ENCODE data around the gene CLP1. TPM values are rescaled to one million over a fixed set of nuclear protein-coding genes. Genes with fewer than 3 reads are reported as not detected.

The CLP1 gene
- polyA plus RNA-seq, 1 of the 3 experiments (the other 2 are of a cell fraction), result 18.1 TPM

DNA sequence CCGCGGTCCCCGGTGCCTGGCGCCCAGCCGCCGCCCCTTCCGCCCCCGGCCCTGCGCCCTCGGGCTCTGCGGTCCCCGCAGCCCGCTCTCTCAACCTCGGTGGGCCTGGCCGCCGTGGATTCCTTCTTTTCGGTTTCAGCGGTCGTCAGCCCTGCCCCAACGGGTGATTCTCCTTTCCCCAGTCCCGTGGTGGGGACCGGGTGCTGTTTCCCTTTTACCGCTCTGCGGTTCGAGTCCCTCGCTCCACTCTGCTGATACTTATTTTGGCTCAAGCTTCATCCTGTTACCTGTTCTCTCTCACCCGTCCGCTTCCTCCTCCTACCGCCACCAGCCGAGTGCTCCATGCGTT, 10.8 kb downstream of the CLP1 start:
- Histone ChIP-seq H3K4me3 (ENCODE audit: low read depth in 2 of 2, low read length in 1 of 2) (peak overlapping the region; percentile 78 to 85), H3K27me3 (ENCODE audit: insufficient read depth) (no peaks in the 10 kb centered on the region), H3K9me3 (no peaks in the 10 kb centered on the region), H3K9ac (peak overlapping the region; percentile 87), H3K27ac (ENCODE audit: low read depth in 2 of 2, low read length in 1 of 2) (peak overlapping the region; percentile 93 to 97), H3K9me2 (no peaks in the 10 kb centered on the region), H3K79me2 (ENCODE audit: insufficient read depth) (peaks cover 55% of the 10 kb centered on the region), H3K4me1 (ENCODE audit: control insufficient read depth in 1 of 2, insufficient read depth in 2 of 2, low read depth in 1 of 2, low read length in 1 of 2) (peaks cover 9 to 12% of the 10 kb centered on the region in 2 experiments; a peak in 3 of 4 replicates), H3F3A (replicated peaks; ENCODE audit: insufficient read depth) (no peaks in the 10 kb centered on the region), H2AFZ (ENCODE audit: low read depth) (peak overlapping the region; percentile 20; the same call in 1 of the 2 replicates), H3K4me2 (peak overlapping the region; percentile 86), H3K36me3 (replicated peaks in 1 of 2; ENCODE audit: control insufficient read depth in 1 of 2, insufficient read depth in 2 of 2, low read length in 1 of 2) (peaks cover 16 to 21% of the 10 kb centered on the region in 2 experiments), H4K20me1 (ENCODE audit: insufficient read depth) (no peaks in the 10 kb centered on the region)
- DNase-seq, result no peak
- ChIA-PET CTCF (interaction anchor here (0.7 to 1.3 kb wide), 4 partner anchors 11 to 210 kb away, joined by 3 to 5 read pairs (median 4); no protein-coding TSS in a partner anchor), POLR2A (no interaction called here)
- TF ChIP-seq, protein P1, sequence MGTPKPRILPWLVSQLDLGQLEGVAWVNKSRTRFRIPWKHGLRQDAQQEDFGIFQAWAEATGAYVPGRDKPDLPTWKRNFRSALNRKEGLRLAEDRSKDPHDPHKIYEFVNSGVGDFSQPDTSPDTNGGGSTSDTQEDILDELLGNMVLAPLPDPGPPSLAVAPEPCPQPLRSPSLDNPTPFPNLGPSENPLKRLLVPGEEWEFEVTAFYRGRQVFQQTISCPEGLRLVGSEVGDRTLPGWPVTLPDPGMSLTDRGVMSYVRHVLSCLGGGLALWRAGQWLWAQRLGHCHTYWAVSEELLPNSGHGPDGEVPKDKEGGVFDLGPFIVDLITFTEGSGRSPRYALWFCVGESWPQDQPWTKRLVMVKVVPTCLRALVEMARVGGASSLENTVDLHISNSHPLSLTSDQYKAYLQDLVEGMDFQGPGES (IDR thresholded peaks at IDR 0.05; ENCODE audit: low read depth, low read length), result no peak
- TF ChIP-seq SIN3A (IDR thresholded peaks at IDR 0.05; ENCODE audit: borderline replicate concordance, low read depth, low read length), result no peak
- no peak for TF ChIP-seq POLR2AphosphoS5 (IDR thresholded peaks at IDR 0.05; ENCODE audit: low read depth, low read length)
- no peak for TF ChIP-seq RAD21 (IDR thresholded peaks at IDR 0.05; ENCODE audit: low read length)
- WGBS (ENCODE audit: low lambda C conversion rate), result under 1% methylated on average over 21 of the region's 31 CpGs

DNA sequence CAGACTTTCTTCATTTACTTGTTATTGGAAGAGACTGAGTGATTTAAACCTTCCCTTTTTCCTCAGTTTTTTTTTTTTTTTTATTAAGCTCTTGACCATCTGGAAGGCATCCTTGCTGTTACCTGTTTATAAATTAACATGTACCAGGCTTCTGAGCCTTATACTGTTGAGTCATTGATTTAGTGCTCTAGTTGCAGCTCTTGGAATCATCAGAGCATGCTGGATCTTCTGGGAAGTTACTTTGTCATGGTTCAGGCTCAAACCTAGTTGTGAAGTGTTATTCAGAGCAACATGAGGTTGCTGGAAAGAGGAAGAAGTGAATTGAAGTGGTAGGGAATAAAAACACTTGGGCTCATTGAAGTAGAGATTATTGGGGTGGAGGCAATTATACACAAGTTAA, 16.7 kb downstream of the CLP1 start:
- Histone ChIP-seq H4K20me1 (ENCODE audit: insufficient read depth) (peaks cover 16% of the 10 kb centered on the region; the same call in 1 of the 2 replicates), H3K27me3 (ENCODE audit: insufficient read depth) (no peaks in the 10 kb centered on the region), H3F3A (replicated peaks; ENCODE audit: insufficient read depth) (peaks cover 2% of the 10 kb centered on the region), H3K36me3 (replicated peaks in 1 of 2; ENCODE audit: control insufficient read depth in 1 of 2, insufficient read depth in 2 of 2, low read length in 1 of 2) (peaks cover 38 to 52% of the 10 kb centered on the region in 2 experiments), H3K9me3 (no peaks in the 10 kb centered on the region), H2AFZ (ENCODE audit: low read depth) (no peak overlapping the region), H3K4me1 (ENCODE audit: control insufficient read depth in 1 of 2, insufficient read depth in 2 of 2, low read depth in 1 of 2, low read length in 1 of 2) (peaks cover 3 to 4% of the 10 kb centered on the region in 2 experiments; a peak in 3 of 4 replicates), H3K4me3 (ENCODE audit: low read depth in 2 of 2, low read length in 1 of 2) (no peak overlapping the region), H3K27ac (ENCODE audit: low read depth in 2 of 2, low read length in 1 of 2) (no peak overlapping the region), H3K9me2 (no peaks in the 10 kb centered on the region), H3K79me2 (ENCODE audit: insufficient read depth) (peaks cover 98% of the 10 kb centered on the region), H3K9ac (no peak overlapping the region), H3K4me2 (no peak overlapping the region)
- no peak for DNase-seq
- CTCF ChIA-PET, result no interaction called here
- POLR2A ChIA-PET, result no interaction called here
- TF ChIP-seq RFX5 (IDR thresholded peaks at IDR 0.05; ENCODE audit: low read length) (no peak), GATA2 (CRISPR knock-in tag; IDR thresholded peaks at IDR 0.05) (no peak), MXI1 (IDR thresholded peaks at IDR 0.05; ENCODE audit: low read depth, low read length) (no peak), TEAD4 (IDR thresholded peaks at IDR 0.05; ENCODE audit: borderline replicate concordance, insufficient read depth) (no peak), SMC3 (IDR thresholded peaks at IDR 0.05; ENCODE audit: low read depth, low read length) (no peak), YY1 (IDR thresholded peaks at IDR 0.05; ENCODE audit: low read depth) (no peak), SIN3A (IDR thresholded peaks at IDR 0.05; ENCODE audit: borderline replicate concordance, low read depth, low read length) (no peak), TCF12 (IDR thresholded peaks at IDR 0.05) (no peak), GABPA (IDR thresholded peaks at IDR 0.05; ENCODE audit: low read depth) (no peak)
- TF ChIP-seq, protein P2, sequence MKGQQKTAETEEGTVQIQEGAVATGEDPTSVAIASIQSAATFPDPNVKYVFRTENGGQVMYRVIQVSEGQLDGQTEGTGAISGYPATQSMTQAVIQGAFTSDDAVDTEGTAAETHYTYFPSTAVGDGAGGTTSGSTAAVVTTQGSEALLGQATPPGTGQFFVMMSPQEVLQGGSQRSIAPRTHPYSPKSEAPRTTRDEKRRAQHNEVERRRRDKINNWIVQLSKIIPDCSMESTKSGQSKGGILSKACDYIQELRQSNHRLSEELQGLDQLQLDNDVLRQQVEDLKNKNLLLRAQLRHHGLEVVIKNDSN (IDR thresholded peaks at IDR 0.05; ENCODE audit: borderline replicate concordance, low read depth), result no peak
- TF ChIP-seq, protein P3, sequence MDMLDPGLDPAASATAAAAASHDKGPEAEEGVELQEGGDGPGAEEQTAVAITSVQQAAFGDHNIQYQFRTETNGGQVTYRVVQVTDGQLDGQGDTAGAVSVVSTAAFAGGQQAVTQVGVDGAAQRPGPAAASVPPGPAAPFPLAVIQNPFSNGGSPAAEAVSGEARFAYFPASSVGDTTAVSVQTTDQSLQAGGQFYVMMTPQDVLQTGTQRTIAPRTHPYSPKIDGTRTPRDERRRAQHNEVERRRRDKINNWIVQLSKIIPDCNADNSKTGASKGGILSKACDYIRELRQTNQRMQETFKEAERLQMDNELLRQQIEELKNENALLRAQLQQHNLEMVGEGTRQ (IDR thresholded peaks at IDR 0.05; ENCODE audit: borderline replicate concordance, low read depth, low read length), result no peak
- TF ChIP-seq, protein P4, sequence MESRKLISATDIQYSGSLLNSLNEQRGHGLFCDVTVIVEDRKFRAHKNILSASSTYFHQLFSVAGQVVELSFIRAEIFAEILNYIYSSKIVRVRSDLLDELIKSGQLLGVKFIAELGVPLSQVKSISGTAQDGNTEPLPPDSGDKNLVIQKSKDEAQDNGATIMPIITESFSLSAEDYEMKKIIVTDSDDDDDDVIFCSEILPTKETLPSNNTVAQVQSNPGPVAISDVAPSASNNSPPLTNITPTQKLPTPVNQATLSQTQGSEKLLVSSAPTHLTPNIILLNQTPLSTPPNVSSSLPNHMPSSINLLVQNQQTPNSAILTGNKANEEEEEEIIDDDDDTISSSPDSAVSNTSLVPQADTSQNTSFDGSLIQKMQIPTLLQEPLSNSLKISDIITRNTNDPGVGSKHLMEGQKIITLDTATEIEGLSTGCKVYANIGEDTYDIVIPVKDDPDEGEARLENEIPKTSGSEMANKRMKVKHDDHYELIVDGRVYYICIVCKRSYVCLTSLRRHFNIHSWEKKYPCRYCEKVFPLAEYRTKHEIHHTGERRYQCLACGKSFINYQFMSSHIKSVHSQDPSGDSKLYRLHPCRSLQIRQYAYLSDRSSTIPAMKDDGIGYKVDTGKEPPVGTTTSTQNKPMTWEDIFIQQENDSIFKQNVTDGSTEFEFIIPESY (IDR thresholded peaks at IDR 0.05; ENCODE audit: borderline replicate concordance, low read depth), result no peak
- TF ChIP-seq, protein P5, sequence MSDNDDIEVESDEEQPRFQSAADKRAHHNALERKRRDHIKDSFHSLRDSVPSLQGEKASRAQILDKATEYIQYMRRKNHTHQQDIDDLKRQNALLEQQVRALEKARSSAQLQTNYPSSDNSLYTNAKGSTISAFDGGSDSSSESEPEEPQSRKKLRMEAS (IDR thresholded peaks at IDR 0.05; ENCODE audit: low read depth), result no peak
- TF ChIP-seq, protein P6, sequence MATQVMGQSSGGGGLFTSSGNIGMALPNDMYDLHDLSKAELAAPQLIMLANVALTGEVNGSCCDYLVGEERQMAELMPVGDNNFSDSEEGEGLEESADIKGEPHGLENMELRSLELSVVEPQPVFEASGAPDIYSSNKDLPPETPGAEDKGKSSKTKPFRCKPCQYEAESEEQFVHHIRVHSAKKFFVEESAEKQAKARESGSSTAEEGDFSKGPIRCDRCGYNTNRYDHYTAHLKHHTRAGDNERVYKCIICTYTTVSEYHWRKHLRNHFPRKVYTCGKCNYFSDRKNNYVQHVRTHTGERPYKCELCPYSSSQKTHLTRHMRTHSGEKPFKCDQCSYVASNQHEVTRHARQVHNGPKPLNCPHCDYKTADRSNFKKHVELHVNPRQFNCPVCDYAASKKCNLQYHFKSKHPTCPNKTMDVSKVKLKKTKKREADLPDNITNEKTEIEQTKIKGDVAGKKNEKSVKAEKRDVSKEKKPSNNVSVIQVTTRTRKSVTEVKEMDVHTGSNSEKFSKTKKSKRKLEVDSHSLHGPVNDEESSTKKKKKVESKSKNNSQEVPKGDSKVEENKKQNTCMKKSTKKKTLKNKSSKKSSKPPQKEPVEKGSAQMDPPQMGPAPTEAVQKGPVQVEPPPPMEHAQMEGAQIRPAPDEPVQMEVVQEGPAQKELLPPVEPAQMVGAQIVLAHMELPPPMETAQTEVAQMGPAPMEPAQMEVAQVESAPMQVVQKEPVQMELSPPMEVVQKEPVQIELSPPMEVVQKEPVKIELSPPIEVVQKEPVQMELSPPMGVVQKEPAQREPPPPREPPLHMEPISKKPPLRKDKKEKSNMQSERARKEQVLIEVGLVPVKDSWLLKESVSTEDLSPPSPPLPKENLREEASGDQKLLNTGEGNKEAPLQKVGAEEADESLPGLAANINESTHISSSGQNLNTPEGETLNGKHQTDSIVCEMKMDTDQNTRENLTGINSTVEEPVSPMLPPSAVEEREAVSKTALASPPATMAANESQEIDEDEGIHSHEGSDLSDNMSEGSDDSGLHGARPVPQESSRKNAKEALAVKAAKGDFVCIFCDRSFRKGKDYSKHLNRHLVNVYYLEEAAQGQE (IDR thresholded peaks at IDR 0.05; ENCODE audit: low read depth, low read length), result no peak
- TF ChIP-seq, protein P7, sequence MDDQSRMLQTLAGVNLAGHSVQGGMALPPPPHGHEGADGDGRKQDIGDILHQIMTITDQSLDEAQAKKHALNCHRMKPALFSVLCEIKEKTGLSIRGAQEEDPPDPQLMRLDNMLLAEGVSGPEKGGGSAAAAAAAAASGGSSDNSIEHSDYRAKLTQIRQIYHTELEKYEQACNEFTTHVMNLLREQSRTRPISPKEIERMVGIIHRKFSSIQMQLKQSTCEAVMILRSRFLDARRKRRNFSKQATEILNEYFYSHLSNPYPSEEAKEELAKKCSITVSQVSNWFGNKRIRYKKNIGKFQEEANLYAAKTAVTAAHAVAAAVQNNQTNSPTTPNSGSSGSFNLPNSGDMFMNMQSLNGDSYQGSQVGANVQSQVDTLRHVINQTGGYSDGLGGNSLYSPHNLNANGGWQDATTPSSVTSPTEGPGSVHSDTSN (IDR thresholded peaks at IDR 0.05), result no peak
